Retinal pigment epithelial cell (primary cell): ENCODE measurements around the gene CLASP1.

Experiments used
- DNase-seq: peaks from one replicate; pipeline ENCODE4 v3.0.0-alpha.2; 2010; ENCODE audit warnings: low read depth
- H3K4me3 ChIP-seq: 2 replicates; pipeline ENCODE4 v1.5.1; 2011; ENCODE audit warnings: mild to moderate bottlenecking, low read length, control low read depth, moderate library complexity
- TF ChIP-seq, protein P1 (sequence below): conservative IDR thresholded peaks from 2 replicates; pipeline ENCODE4 v1.5.1; 2011; ENCODE audit warnings: low read depth, low read length, control low read depth, inconsistent platforms

CLASP1 gene

DNA sequence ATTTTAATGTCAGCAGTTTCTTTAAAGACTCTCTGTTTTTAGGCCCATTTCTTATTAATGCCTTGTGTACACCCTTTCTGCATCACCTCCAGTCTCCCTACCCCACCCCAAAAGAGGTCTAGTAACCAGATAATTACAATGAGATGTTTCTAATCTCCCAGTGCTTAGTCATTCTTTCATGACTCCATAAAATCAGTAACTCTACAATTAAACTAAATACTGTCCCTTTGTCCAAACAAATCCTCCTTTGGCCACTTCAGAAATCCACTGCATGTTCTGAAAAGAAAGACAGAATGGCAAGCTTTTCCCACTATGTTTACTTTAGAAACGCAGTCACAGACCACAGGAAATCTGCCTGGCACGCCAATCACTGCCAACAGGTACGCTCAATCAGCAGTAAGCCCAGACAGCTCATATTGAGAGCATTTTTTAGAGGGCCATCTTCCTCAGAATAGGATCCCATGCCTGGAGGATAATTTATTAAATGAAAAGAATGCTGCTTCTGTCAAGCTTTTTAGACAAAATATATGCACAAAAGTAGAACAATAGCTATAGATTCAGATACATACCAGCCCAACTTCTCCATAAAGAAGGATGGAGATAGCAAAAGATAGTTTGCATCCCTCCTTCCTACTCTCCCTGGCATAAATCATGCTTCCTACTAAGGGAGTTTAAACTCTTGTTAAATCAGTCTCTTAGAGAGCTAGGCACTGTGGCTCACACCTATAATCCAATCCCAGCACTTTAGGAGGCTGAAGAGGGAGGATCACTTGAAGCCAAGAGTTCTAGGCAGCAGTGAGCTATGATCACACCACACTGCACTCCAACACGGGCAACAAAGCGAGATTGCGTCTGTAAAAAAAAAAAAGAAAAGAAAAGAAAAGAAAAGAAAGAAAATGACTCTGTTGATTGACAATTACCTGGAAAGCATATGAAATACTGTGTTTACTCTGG is 14.6 kb downstream of the CLASP1 start:
- DNase-seq: no peak
- no peak overlapping the region for H3K4me3 ChIP-seq
- TF ChIP-seq, protein P1, sequence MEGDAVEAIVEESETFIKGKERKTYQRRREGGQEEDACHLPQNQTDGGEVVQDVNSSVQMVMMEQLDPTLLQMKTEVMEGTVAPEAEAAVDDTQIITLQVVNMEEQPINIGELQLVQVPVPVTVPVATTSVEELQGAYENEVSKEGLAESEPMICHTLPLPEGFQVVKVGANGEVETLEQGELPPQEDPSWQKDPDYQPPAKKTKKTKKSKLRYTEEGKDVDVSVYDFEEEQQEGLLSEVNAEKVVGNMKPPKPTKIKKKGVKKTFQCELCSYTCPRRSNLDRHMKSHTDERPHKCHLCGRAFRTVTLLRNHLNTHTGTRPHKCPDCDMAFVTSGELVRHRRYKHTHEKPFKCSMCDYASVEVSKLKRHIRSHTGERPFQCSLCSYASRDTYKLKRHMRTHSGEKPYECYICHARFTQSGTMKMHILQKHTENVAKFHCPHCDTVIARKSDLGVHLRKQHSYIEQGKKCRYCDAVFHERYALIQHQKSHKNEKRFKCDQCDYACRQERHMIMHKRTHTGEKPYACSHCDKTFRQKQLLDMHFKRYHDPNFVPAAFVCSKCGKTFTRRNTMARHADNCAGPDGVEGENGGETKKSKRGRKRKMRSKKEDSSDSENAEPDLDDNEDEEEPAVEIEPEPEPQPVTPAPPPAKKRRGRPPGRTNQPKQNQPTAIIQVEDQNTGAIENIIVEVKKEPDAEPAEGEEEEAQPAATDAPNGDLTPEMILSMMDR: no peak

- no peak for DNase-seq
- TF ChIP-seq, protein P1: no peak
- no peak overlapping the region for H3K4me3 ChIP-seq
Measured at GRCh38 chr2:121633463-121633862, 15.8 kb downstream of the CLASP1 start.

DNA sequence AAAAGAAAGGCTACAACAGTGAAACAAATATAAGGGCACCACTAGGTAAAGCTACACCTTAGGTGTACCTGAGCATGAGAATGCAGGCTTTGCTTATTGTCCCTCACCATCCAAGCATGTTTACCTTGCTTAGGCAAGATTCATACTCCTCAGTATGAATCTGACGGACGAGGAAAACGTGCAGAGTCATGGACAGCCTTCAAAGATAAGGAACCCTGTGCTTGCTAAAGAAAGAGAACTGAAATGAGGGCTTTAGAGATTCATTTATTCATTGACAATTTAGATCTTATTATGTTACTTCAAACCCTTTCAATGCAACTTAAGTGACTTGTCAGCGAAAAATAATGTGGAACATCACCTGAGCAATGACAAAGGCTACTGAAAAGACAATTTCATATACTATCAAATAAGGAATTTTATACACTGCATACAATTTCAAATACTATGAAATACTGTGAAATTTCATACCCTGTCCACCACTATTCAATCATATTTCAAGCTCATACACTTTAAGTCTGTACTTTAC is 21.7 kb downstream of the CLASP1 start:
- no peak overlapping the region for H3K4me3 ChIP-seq
- TF ChIP-seq, protein P1: no peak
- DNase-seq: no peak

DNA sequence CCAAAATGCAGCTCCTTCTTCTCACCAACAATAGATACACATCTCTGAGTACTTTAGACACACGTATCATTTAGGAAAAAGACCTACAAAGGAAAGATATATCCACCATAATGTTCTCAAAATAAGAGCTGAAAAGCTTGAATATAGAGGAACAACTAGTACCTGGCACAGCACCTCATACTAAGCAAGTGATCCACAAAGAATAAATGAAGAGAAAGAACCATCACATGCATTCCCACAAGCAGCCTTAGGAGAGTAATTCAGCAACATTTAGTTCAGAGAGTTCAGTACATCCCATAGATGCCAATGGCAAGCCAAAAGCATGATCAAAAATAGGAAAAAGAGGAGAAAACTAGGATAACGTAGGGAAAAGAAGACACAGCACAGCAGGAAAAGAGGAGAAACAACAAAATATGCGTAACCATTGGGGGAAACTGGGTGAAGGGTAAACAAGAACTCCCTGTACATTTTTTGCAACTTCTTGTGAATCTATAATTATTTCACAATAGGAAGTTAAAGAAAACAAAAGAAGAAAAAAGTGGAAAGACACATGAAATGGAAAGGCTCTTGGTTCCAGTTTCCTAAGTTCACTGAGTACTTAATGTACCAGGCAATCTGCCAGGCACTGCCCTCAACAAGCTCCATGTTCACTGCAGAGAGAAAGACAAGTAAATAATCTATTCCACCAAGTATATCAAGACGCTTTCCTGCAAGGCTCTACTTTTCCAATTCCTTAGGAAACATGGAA is 22.3 kb downstream of the CLASP1 start:
- TF ChIP-seq, protein P1: no peak
- no peak overlapping the region for H3K4me3 ChIP-seq
- no peak for DNase-seq

DNA sequence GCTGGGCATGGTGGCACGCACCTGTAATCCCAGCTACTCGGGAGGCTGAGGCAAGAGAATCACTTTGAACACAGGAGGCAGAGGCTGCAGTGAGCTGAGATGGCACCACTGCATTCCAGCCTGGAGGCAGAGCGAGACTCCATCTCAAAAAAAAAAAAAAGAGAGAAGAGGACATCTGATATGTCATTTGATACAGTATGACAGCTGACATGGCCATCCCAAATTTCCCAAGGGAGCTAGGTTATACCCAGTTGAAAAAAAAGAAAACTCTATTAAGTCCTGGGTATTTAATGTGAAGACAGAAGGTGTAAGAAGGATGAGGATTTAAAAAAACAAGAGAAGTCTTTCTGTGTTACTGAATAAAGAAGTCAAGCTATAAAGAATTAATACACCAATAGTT is 23.3 kb downstream of the CLASP1 start:
- TF ChIP-seq, protein P1: no peak
- no peak for DNase-seq
- H3K4me3 ChIP-seq: no peak overlapping the region

- TF ChIP-seq, protein P1: no peak
- no peak for DNase-seq
- no peak overlapping the region for H3K4me3 ChIP-seq
Measured at GRCh38 chr2:121617042-121617599, 32.1 kb downstream of the CLASP1 start.
